HEK293T (cell line): ENCODE data around the gene RYR3.

Experiments
- CTCF ChIA-PET: fragments of 350-600 bp; formaldehyde crosslinking; extraction: SDS; loops from one replicate; lab custom pipeline; 2021; ENCODE audit warnings: antibody characterized with exemption, inconsistent platforms; lab: Yijun Ruan, JAX
- POLR2A ChIA-PET: fragments of 350-600 bp; formaldehyde crosslinking; extraction: SDS; loops from one replicate; lab custom pipeline; 2020; ENCODE audit warnings: antibody characterized with exemption, inconsistent platforms; lab: Yijun Ruan, JAX
- DNase-seq: peaks from one replicate; pipeline ENCODE4 v3.0.0; 2012; ENCODE audit warnings: mixed read lengths; ENCODE audit errors: extremely low spot score
- ARNT ChIP-seq: fragments of 450-650 bp; IDR thresholded peaks from 2 replicates; pipeline ENCODE4 v1.6.1; 2017; ENCODE audit warnings: mild to moderate bottlenecking
- BHLHE40 ChIP-seq: fragments of 450-650 bp; IDR thresholded peaks from 2 replicates; pipeline ENCODE4 v1.6.1; 2016; ENCODE audit warnings: mild to moderate bottlenecking, moderate library complexity, borderline replicate concordance
- CTBP1 ChIP-seq: fragments of 450-650 bp; IDR thresholded peaks from 2 replicates; pipeline ENCODE4 v1.6.1; 2016; ENCODE audit warnings: borderline replicate concordance
- ELF4 ChIP-seq: fragments of 450-650 bp; IDR thresholded peaks from 2 replicates; pipeline ENCODE4 v1.6.1; 2017; ENCODE audit warnings: antibody characterized with exemption
- FOXA1 ChIP-seq: fragments of 450-650 bp; IDR thresholded peaks from 2 replicates; pipeline ENCODE4 v1.6.1; 2016; ENCODE audit warnings: mild to moderate bottlenecking
- FOXK2 ChIP-seq: fragments of 450-650 bp; IDR thresholded peaks from 2 replicates; pipeline ENCODE4 v1.6.1; 2016; ENCODE audit warnings: mild to moderate bottlenecking
- FOXM1 ChIP-seq: fragments of 450-650 bp; IDR thresholded peaks from 2 replicates; pipeline ENCODE4 v1.6.1; 2017; ENCODE audit warnings: mild to moderate bottlenecking, borderline replicate concordance
- HDGF ChIP-seq: fragments of 450-650 bp; IDR thresholded peaks from 2 replicates; pipeline ENCODE4 v1.6.1; 2017; ENCODE audit warnings: antibody characterized with exemption, borderline replicate concordance
- L3MBTL2 ChIP-seq: fragments of 450-650 bp; conservative IDR thresholded peaks from 2 replicates; pipeline ENCODE4 v1.6.1; 2016; ENCODE audit warnings: mild to moderate bottlenecking
- LEF1 ChIP-seq: fragments of 450-650 bp; IDR thresholded peaks from 2 replicates; pipeline ENCODE4 v1.6.1; 2017; ENCODE audit warnings: mild to moderate bottlenecking, borderline replicate concordance
- NFRKB ChIP-seq: fragments of 450-650 bp; IDR thresholded peaks from 2 replicates; pipeline ENCODE4 v1.6.1; 2016; ENCODE audit warnings: mild to moderate bottlenecking, moderate library complexity
- SP1 ChIP-seq: fragments of 450-650 bp; IDR thresholded peaks from 2 replicates; pipeline ENCODE4 v1.6.1; 2017
- SUZ12 ChIP-seq: fragments of 450-650 bp; IDR thresholded peaks from 2 replicates; pipeline ENCODE4 v1.6.1; 2016; ENCODE audit warnings: mild to moderate bottlenecking
- TARDBP ChIP-seq: fragments of 450-650 bp; IDR thresholded peaks from 2 replicates; pipeline ENCODE4 v1.6.1; 2016
- ZNF384 ChIP-seq: fragments of 450-650 bp; IDR thresholded peaks from 2 replicates; pipeline ENCODE4 v1.6.1; 2016
- TF ChIP-seq, protein P1 (sequence below): fragments of 450-650 bp; IDR thresholded peaks from 2 replicates; pipeline ENCODE4 v1.6.1; 2016

Gene RYR3

DNA sequence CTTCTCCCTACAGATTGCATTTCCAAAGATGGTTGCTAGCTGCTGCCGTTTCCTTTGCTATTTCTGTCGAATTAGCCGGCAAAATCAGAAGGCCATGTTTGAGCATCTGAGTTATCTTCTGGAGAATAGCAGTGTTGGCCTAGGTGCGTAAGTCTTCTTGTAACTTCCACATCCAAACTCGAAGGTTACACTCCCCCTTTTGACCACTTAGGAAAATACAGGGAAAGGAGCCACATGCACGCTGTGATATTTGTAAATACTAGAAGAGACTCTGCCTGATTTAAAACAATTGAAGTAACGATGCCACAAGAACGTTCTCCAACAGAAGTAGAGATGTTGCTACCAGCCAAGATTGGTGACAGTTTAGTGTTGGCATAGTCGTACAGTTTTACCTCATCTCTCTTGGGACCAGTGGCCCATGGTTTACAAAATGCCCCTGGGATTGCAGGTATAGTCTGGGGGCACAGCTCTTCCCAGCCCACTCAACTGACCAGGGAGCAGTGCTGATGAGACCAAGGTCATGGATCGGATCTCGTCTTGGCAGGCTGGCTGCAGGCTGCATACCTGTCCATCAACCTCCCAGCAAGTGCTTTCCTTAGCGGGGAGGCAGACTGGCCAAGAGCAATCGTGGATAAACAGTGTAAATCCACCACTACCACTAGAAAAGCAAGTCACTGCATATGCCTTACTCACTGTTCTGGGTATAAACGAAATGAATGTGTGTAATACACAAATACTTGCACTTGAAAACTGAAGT is 389.1 kb downstream of the RYR3 start:
- DNase-seq: no peak
- CTCF ChIA-PET: interaction anchor here (0.6 to 1.8 kb wide), 15 partner anchors 9 to 467 kb away, joined by 3 to 20 read pairs (median 4); no protein-coding TSS in a partner anchor
- TF ChIP-seq TARDBP: no peak
- POLR2A ChIA-PET: no interaction called here

DNA sequence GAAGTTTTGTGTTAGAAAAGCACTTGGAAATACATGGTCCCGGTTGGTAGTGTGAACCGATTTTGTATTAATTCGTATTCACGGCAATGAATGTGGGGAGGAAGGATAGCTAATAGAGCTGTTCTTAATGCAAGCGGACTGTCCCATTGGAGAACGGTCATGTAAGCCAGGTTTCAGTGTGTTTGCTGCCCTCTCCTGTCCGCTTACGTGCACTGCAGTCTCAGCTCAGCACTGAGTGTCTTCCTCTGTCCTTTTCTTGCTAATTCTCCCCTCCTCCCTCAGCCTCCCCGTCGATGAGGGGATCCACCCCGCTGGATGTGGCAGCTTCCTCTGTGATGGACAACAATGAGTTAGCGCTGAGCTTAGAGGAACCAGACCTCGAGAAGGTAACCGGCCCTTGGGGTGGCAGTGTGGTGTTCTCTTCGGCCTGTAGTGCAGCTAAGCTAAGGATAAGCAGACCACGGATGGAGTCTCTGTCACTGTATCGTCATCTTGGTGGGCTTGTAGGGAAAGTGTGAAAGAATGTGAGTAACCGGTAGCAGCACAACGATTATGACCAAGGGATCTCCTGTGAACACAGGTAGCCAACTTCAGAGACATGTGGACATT is 390.0 kb downstream of the RYR3 start:
- TF ChIP-seq HDGF (no peak), TARDBP (no peak), NFRKB (no peak), ZNF384 (no peak), FOXM1 (no peak), FOXK2 (no peak), FOXA1 (no peak), ARNT (no peak), BHLHE40 (no peak), LEF1 (no peak), ELF4 (no peak), SUZ12 (no peak), SP1 (no peak), L3MBTL2 (no peak), CTBP1 (no peak)
- TF ChIP-seq, protein P1, sequence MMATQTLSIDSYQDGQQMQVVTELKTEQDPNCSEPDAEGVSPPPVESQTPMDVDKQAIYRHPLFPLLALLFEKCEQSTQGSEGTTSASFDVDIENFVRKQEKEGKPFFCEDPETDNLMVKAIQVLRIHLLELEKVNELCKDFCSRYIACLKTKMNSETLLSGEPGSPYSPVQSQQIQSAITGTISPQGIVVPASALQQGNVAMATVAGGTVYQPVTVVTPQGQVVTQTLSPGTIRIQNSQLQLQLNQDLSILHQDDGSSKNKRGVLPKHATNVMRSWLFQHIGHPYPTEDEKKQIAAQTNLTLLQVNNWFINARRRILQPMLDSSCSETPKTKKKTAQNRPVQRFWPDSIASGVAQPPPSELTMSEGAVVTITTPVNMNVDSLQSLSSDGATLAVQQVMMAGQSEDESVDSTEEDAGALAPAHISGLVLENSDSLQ: no peak
- POLR2A ChIA-PET: interaction anchor here (0.6 kb wide), 1 partner anchor 401 kb away, joined by 3 read pairs; no protein-coding TSS in a partner anchor
- DNase-seq: peak; percentile 59
- CTCF ChIA-PET: interaction anchor here (0.6 to 1.8 kb wide), 18 partner anchors 8 to 468 kb away, joined by 3 to 20 read pairs (median 4); no protein-coding TSS in a partner anchor

DNA sequence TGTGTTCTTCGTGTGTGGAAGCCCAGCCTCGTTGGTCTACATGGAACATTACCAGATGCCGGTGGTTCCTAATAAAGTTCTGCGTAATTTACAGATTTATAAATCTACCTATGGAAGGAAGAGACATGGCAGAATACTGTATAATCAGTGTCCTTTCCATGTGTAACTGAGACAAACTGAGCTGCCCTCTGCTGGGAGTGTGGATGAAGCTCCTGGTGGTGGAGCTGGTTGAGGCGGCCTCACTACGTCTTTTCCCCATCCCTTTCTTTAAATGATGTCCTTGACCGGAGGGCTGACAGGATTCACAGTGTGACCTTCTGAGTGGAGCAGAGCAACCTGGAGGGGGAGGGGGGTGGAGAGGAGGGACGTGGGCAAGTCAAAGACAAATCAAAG is 390.5 kb downstream of the RYR3 start:
- CTCF ChIA-PET: interaction anchor here (0.6 to 1.8 kb wide), 14 partner anchors 10 to 469 kb away, joined by 3 to 20 read pairs (median 4); no protein-coding TSS in a partner anchor
- POLR2A ChIA-PET: interaction anchor here (0.6 kb wide), 1 partner anchor 402 kb away, joined by 3 read pairs; no protein-coding TSS in a partner anchor
- peak; percentile 12 for DNase-seq
- no peak for TF ChIP-seq FOXM1
- TF ChIP-seq ELF4: no peak
- no peak for TF ChIP-seq SUZ12
- TF ChIP-seq CTBP1: no peak
- TF ChIP-seq, protein P1: no peak
- no peak for TF ChIP-seq TARDBP
- no peak for TF ChIP-seq LEF1
- TF ChIP-seq ARNT: no peak
- TF ChIP-seq NFRKB: no peak
- no peak for TF ChIP-seq BHLHE40
- no peak for TF ChIP-seq ZNF384
- TF ChIP-seq SP1: no peak
- TF ChIP-seq HDGF: no peak
- TF ChIP-seq FOXA1: no peak
- no peak for TF ChIP-seq L3MBTL2
- no peak for TF ChIP-seq FOXK2

DNA sequence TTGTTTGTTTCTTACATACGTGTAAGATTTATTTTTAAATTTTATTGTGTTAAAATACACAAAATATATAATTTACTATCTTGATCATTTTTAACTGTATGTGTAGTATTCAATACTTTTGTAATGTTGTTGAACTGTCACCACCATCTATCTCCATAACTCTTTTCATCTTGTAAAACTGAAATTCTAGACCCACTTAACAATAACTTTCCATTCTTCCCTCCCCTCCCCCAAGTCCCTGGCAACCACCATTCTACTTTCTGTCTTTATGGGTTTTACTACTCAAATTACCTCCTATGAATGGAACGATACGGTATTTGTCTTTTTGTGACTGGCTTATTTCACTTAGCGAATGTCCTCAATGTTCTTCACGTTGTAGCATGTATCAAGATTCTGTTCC is 395.4 kb downstream of the RYR3 start:
- ChIA-PET CTCF (no interaction called here), POLR2A (no interaction called here)
- TF ChIP-seq NFRKB (no peak), FOXK2 (no peak)
- TF ChIP-seq, protein P1: peak; percentile 83
- DNase-seq: no peak

DNA sequence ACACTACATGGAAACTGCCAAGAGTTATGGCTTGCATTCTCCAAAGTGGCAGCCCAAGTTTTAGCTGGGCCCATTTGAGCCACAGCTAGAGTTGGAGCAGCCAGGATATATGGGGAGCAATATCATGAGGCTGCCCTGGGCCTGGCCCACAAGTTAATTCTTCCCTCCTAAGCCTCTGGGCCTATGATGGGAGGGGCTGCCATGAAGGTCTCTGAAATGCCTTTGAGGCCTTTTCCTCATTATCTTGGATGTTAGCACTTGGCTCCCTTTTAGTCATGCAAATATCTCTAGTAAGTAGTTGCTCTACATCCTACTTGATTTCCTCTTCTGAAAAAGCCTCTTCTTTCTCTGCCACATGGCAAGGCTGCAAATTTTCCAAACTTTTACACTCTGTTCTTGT is 400.0 kb downstream of the RYR3 start:
- ChIA-PET CTCF (no interaction called here), POLR2A (no interaction called here)
- TF ChIP-seq TARDBP: no peak
- TF ChIP-seq, protein P1: no peak
- no peak for TF ChIP-seq NFRKB
- no peak for DNase-seq

DNA sequence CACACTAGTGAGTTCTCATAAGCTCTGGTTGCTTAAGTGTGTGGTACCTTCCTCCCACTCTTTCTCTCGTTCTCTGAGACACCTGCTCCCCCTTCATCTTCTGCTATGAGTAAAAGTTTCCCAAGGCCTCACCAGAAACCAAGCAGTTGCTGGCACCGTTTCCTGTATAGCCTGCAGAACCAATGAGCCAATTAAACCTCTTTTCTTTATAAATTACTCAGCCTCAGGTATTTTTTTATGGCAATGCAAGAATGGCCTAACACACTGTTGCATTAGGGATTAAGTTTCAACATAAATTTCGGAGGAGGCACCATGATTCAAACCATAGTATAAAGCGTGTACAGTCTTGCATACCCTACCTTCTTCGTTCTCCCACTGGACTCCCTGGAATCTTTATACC is 405.3 kb downstream of the RYR3 start:
- CTCF ChIA-PET: no interaction called here
- POLR2A ChIA-PET: no interaction called here
- DNase-seq: no peak
- TF ChIP-seq, protein P1: no peak
- TF ChIP-seq ELF4 (no peak), BHLHE40 (no peak), L3MBTL2 (no peak), ARNT (no peak), FOXK2 (no peak)
